HCT116 (cell line): Measurements from ENCODE around the gene TMEM130. TPM values are rescaled to one million over a fixed set of nuclear protein-coding genes. Genes with fewer than 3 reads are reported as not detected.

Experiments used
- ATAC-seq: fragments of 200-7000 bp; cut with Tn5 transposase; 2 replicates; pipeline ENCODE4 v1.9.1; 2020; ENCODE audit warnings: mild to moderate bottlenecking, moderate library complexity
- BruUV-seq: library from RNA; stranded (reverse); fragments of 400-500 nt; replicated peaks from 2 replicates; lab custom pipeline; 2021; lab: Mats Ljungman, UMichigan
- CTCF ChIA-PET: fragments of 300-600 bp; sonication (Branson Sonifier 250); formaldehyde crosslinking; loops from one replicate; lab custom pipeline; 2021; ENCODE audit warnings: antibody characterized with exemption; lab: Charles Lee
- POLR2A ChIA-PET: fragments of 300-600, 350-600 bp; sonication (Branson Sonifier 250); formaldehyde crosslinking; loops from one replicate; lab custom pipeline; 2021; ENCODE audit warnings: antibody characterized with exemption; lab: Charles Lee
- RAD21 ChIA-PET, 2 experiments: fragments of 300-600 bp; sonication (Branson Sonifier 250); formaldehyde crosslinking; loops; one replicate each; lab custom pipeline; 2023; ENCODE audit warnings: low total read pairs in 2 of 2; ENCODE audit not compliant: uncharacterized antibody in 2 of 2, unreplicated experiment in 2 of 2, low non-redundant PET in 1 of 2; lab: Charles Lee
- DNase-seq: peaks from one replicate; pipeline ENCODE4 v3.0.0-alpha.2; 2010; ENCODE audit warnings: low read depth, low spot score
- H2AFZ ChIP-seq: fragments of 200-600 bp; shearing (Covaris generic), sonication (generic); 2 replicates; pipeline ENCODE4 v1.6.1; 2017; ENCODE audit warnings: low read depth, mixed run types, mixed read lengths, antibody characterized with exemption, low read length; ENCODE audit not compliant: poor library complexity, severe bottlenecking
- H3K27ac ChIP-seq: 2 replicates; pipeline ENCODE4 v1.5.1; 2012; ENCODE audit warnings: low read depth, low read length
- H3K27me3 ChIP-seq: fragments of 200-600 bp; sonication (generic); 2 replicates; pipeline ENCODE4 v1.6.1; 2016; ENCODE audit warnings: mixed run types, low read length, mixed read lengths; ENCODE audit not compliant: insufficient read depth
- H3K36me3 ChIP-seq, 2 experiments: fragments of 200-500 bp in 1 of 2; fragments of 200-600 bp in 1 of 2; sonication (Bioruptor generic) in 1 of 2; sonication (generic) in 1 of 2; 2 replicates each; pipeline versions ENCODE4 v1.5.1 to v1.6.1; 2014 to 2016; ENCODE audit warnings: low read length in 2 of 2, inconsistent platforms in 1 of 2, mixed read lengths in 1 of 2, mixed run types in 1 of 2; ENCODE audit not compliant: insufficient read depth in 2 of 2, control insufficient read depth in 1 of 2
- H3K4me1 ChIP-seq, 2 experiments: fragments of 200-600 bp in 1 of 2; sonication (generic) in 1 of 2; 2 replicates each; pipeline versions ENCODE4 v1.5.1 to v1.6.1; 2012 to 2017; ENCODE audit warnings: low read length in 2 of 2, inconsistent platforms in 1 of 2, mild to moderate bottlenecking in 1 of 2, mixed read lengths in 1 of 2, mixed run types in 1 of 2, moderate library complexity in 1 of 2; ENCODE audit not compliant: insufficient read depth in 2 of 2, control insufficient read depth in 1 of 2
- H3K4me2 ChIP-seq: fragments of 200-600 bp; sonication (generic); 2 replicates; pipeline ENCODE4 v1.6.1; 2017; ENCODE audit warnings: mixed run types, low read length, mixed read lengths
- H3K4me3 ChIP-seq, 2 experiments: fragments of 200-600 bp in 1 of 2; sonication (generic) in 1 of 2; replicated peaks in 1 of 2; 2 replicates each; pipeline ENCODE4 v1.5.1; 2011 to 2016; ENCODE audit warnings: low read length in 2 of 2, control low read depth in 1 of 2, low read depth in 1 of 2, mild to moderate bottlenecking in 1 of 2, mixed read lengths in 1 of 2, mixed run types in 1 of 2
- H3K79me2 ChIP-seq: fragments of 200-600 bp; sonication (generic); 2 replicates; pipeline ENCODE4 v1.6.1; 2017; ENCODE audit warnings: mild to moderate bottlenecking, mixed run types, low read length, moderate library complexity, mixed read lengths; ENCODE audit not compliant: insufficient read depth
- H3K9ac ChIP-seq: fragments of 200-600 bp; sonication (generic); 2 replicates; pipeline ENCODE4 v1.6.1; 2016; ENCODE audit warnings: low read length, mixed read lengths
- H3K9me2 ChIP-seq: fragments of 200-600 bp; sonication (generic), shearing (Covaris generic); 2 replicates; pipeline ENCODE4 v1.6.1; 2017; ENCODE audit warnings: mixed run types, mild to moderate bottlenecking, moderate library complexity; ENCODE audit not compliant: insufficient read depth
- H3K9me3 ChIP-seq, 2 experiments: fragments of 200-500 bp in 1 of 2; fragments of 200-600 bp in 1 of 2; sonication (Bioruptor generic) in 1 of 2; sonication (generic) in 1 of 2; 2 replicates each; pipeline ENCODE4 v1.6.1; 2014 to 2017; ENCODE audit warnings: low read length in 2 of 2, mixed read lengths in 2 of 2, inconsistent platforms in 1 of 2, low read depth in 1 of 2, mild to moderate bottlenecking in 1 of 2, mixed run types in 1 of 2, moderate library complexity in 1 of 2; ENCODE audit not compliant: control insufficient read depth in 1 of 2, insufficient read depth in 1 of 2
- H4K20me1 ChIP-seq: fragments of 200-600 bp; sonication (generic), shearing (Covaris generic); 2 replicates; pipeline ENCODE4 v1.6.1; 2017; ENCODE audit warnings: mixed run types, mild to moderate bottlenecking, moderate library complexity; ENCODE audit not compliant: insufficient read depth
- CTCF ChIP-seq, 3 experiments: fragments of 200-600 bp in 1 of 3; sonication (generic) in 1 of 3; IDR thresholded peaks in 2 of 3; conservative IDR thresholded peaks in 1 of 3; 2 replicates each; pipeline ENCODE4 v1.5.1; 2012 to 2017; ENCODE audit warnings: low read depth in 2 of 3, low read length in 2 of 3, antibody characterized with exemption in 1 of 3, borderline replicate concordance in 1 of 3, control low read depth in 1 of 3, mild to moderate bottlenecking in 1 of 3, mixed read lengths in 1 of 3, mixed run types in 1 of 3, moderate library complexity in 1 of 3; ENCODE audit not compliant: insufficient read depth in 1 of 3
- ELF1 ChIP-seq: IDR thresholded peaks from 2 replicates; pipeline ENCODE4 v1.6.1; 2012; ENCODE audit warnings: low read depth, borderline replicate concordance
- MAX ChIP-seq: IDR thresholded peaks from 2 replicates; pipeline ENCODE4 v1.6.1; 2012
- RAD21 ChIP-seq: IDR thresholded peaks from 2 replicates; pipeline ENCODE4 v1.6.1; 2012; ENCODE audit warnings: low read depth, mild to moderate bottlenecking
- SIN3A ChIP-seq: IDR thresholded peaks from 2 replicates; pipeline ENCODE4 v1.6.1; 2012; ENCODE audit warnings: low read depth
- SRF ChIP-seq: IDR thresholded peaks from 2 replicates; pipeline ENCODE4 v1.6.1; 2012; ENCODE audit warnings: low read depth
- TCF7L2 ChIP-seq: IDR thresholded peaks from 2 replicates; pipeline ENCODE4 v1.7.0; 2011; ENCODE audit warnings: borderline replicate concordance, inconsistent platforms; ENCODE audit not compliant: insufficient read depth, insufficient read length; ENCODE audit errors: extremely low read depth
- ZFX ChIP-seq: fragments of 450-650 bp; IDR thresholded peaks from 2 replicates; pipeline ENCODE4 v1.6.1; 2017
- intact Hi-C: fragments of 100-400 bp; cut with micrococcal nuclease; formaldehyde crosslinking; loops from 2 replicates; pipeline ENCODE4 v1.10.0; 2022
- total RNA-seq: library from RNA; stranded (reverse); gene quantifications from one replicate; pipeline ENCODE4 v1.2.1, GENCODE V29; 2021; ENCODE audit not compliant: unreplicated experiment

Gene TMEM130
- total RNA-seq, 1 experiment from 2014 or later: not detected

- no peak overlapping the region for H3K4me3 ChIP-seq
- H3K79me2 ChIP-seq: no peaks in the 10 kb centered on the region
- POLR2A ChIA-PET: interaction anchor here (0.9 kb wide), 1 partner anchor 420 kb away, joined by 4 read pairs; no protein-coding TSS in a partner anchor
- peaks cover 4 to 12% of the 10 kb centered on the region in 2 experiments; a peak in 2 of 4 replicates for H3K4me1 ChIP-seq
- DNase-seq: no peak
- no peak overlapping the region for H3K27ac ChIP-seq
- TF ChIP-seq ELF1 (no peak), CTCF (IDR thresholded peaks at IDR 0.05 in 2 of 3, conservative IDR thresholded peaks at IDR 0.05 in 1 of 3; ENCODE audit: borderline replicate concordance in 1 of 3, insufficient read depth in 1 of 3, low read depth in 2 of 3, low read length in 2 of 3) (peak; percentile 89 to 98 (median 96)), SIN3A (no peak), ZFX (no peak), RAD21 (peak; percentile 98), MAX (no peak), TCF7L2 (no peak), SRF (no peak)
- TF ChIP-seq, all 23 proteins: peak for 2
- ATAC-seq: peak; percentile 83
- ChIA-PET CTCF (interaction anchor here (0.6 to 2.0 kb wide), 15 partner anchors 10 to 820 kb away, joined by 3 to 9 read pairs (median 4); partner anchors contain the start of gene TRRAP), RAD21 (interaction anchor here in 1 of 2 experiments (0.7 to 1.5 kb wide), 3 partner anchors 19 to 420 kb away, joined by 3 read pairs; no protein-coding TSS in a partner anchor)
- no peak overlapping the region for H3K9ac ChIP-seq
- no peaks in the 10 kb centered on the region for H3K9me2 ChIP-seq
- H2AFZ ChIP-seq: peak overlapping the region; percentile 86
- no peak overlapping the region; the same call in 1 of the 2 replicates for H3K4me2 ChIP-seq
- no peaks in the 10 kb centered on the region for H3K9me3 ChIP-seq
- no peaks in the 10 kb centered on the region for H4K20me1 ChIP-seq
- intact Hi-C loops: loop anchor here (1.0 to 5.0 kb wide), 2 partner anchors 408 to 819 kb away; no protein-coding TSS in a partner anchor
- no peaks in the 10 kb centered on the region for H3K27me3 ChIP-seq
- H3K36me3 ChIP-seq: no peaks in the 10 kb centered on the region
- no TSS peak for BruUV-seq
These were observed 28.4 kb downstream of the TMEM130 start for GRCh38 chr7:98841179-98841997.
